ENCODE measurements around the gene GPR183. TPM values are rescaled to one million over a fixed set of nuclear protein-coding genes. Genes with fewer than 3 reads are reported as not detected.

GPR183 gene
- total RNA-seq, 1 donor from 2014 or later: not detected

GRCh38 chr13:99287551-99287950 lies 19.6 kb downstream of the GPR183 start:
- no peaks in the 10 kb centered on the region for H3K9me3 Mint-ChIP-seq
- H3K27me3 Mint-ChIP-seq: no peaks in the 10 kb centered on the region
- H3K36me3 Mint-ChIP-seq: peaks cover 15% of the 10 kb centered on the region
- DNase-seq (ENCODE audit: extremely low spot score, unreplicated experiment): no peak
- TF ChIP-seq CTCF (conservative IDR thresholded peaks at IDR 0.05): no peak
- H3K4me1 Mint-ChIP-seq (ENCODE audit: unreplicated experiment): peaks cover 14% of the 10 kb centered on the region
- H3K27ac Mint-ChIP-seq: no peak overlapping the region
- no peak overlapping the region for H3K4me3 Mint-ChIP-seq

GRCh38 chr13:99285432-99286182 lies 21.6 kb downstream of the GPR183 start:
- H3K4me3 Mint-ChIP-seq: no peak overlapping the region
- peaks cover 24% of the 10 kb centered on the region for H3K4me1 Mint-ChIP-seq (ENCODE audit: unreplicated experiment)
- no peak overlapping the region for H3K27ac Mint-ChIP-seq
- H3K36me3 Mint-ChIP-seq: peaks cover 15% of the 10 kb centered on the region
- H3K27me3 Mint-ChIP-seq: no peaks in the 10 kb centered on the region
- no peak for TF ChIP-seq CTCF (conservative IDR thresholded peaks at IDR 0.05)
- no peaks in the 10 kb centered on the region for H3K9me3 Mint-ChIP-seq
- no peak for DNase-seq (ENCODE audit: extremely low spot score, unreplicated experiment)

- DNase-seq (ENCODE audit: extremely low spot score, unreplicated experiment): no peak
- no peaks in the 10 kb centered on the region for H3K9me3 Mint-ChIP-seq
- H3K4me1 Mint-ChIP-seq (ENCODE audit: unreplicated experiment): peaks cover 32% of the 10 kb centered on the region
- TF ChIP-seq CTCF (conservative IDR thresholded peaks at IDR 0.05): no peak
- H3K36me3 Mint-ChIP-seq: peaks cover 9% of the 10 kb centered on the region
- no peak overlapping the region for H3K27ac Mint-ChIP-seq
- H3K4me3 Mint-ChIP-seq: no peak overlapping the region
- H3K27me3 Mint-ChIP-seq: no peaks in the 10 kb centered on the region
Measured at GRCh38 chr13:99282264-99283231, 24.7 kb downstream of the GPR183 start.

- Mint-ChIP-seq H3K27me3 (no peaks in the 10 kb centered on the region), H3K27ac (no peak overlapping the region), H3K36me3 (peaks cover 5% of the 10 kb centered on the region), H3K9me3 (no peaks in the 10 kb centered on the region), H3K4me1 (ENCODE audit: unreplicated experiment) (peaks cover 32% of the 10 kb centered on the region), H3K4me3 (no peak overlapping the region)
- no peak for TF ChIP-seq CTCF (conservative IDR thresholded peaks at IDR 0.05)
- DNase-seq (ENCODE audit: extremely low spot score, unreplicated experiment): no peak
Measured at GRCh38 chr13:99281811-99282263, 25.4 kb downstream of the GPR183 start.

- Mint-ChIP-seq H3K36me3 (peaks cover 5% of the 10 kb centered on the region), H3K27me3 (no peaks in the 10 kb centered on the region), H3K4me1 (ENCODE audit: unreplicated experiment) (peaks cover 25% of the 10 kb centered on the region), H3K9me3 (no peaks in the 10 kb centered on the region), H3K4me3 (no peak overlapping the region), H3K27ac (peak overlapping the region; percentile 79)
- TF ChIP-seq CTCF (conservative IDR thresholded peaks at IDR 0.05): no peak
- DNase-seq (ENCODE audit: extremely low spot score, unreplicated experiment): no peak
Measured at GRCh38 chr13:99280166-99280565, 27.0 kb downstream of the GPR183 start.

Measured in type B pancreatic cell (in vitro differentiated cells).